ENCODE measurements around the gene ANKMY1. TPM values are rescaled to one million over a fixed set of nuclear protein-coding genes. Genes with fewer than 3 reads are reported as not detected.

Gene ANKMY1
- polyA plus RNA-seq, 3 donors, result 2.1 to 22.9 (median 2.9) TPM

DNA sequence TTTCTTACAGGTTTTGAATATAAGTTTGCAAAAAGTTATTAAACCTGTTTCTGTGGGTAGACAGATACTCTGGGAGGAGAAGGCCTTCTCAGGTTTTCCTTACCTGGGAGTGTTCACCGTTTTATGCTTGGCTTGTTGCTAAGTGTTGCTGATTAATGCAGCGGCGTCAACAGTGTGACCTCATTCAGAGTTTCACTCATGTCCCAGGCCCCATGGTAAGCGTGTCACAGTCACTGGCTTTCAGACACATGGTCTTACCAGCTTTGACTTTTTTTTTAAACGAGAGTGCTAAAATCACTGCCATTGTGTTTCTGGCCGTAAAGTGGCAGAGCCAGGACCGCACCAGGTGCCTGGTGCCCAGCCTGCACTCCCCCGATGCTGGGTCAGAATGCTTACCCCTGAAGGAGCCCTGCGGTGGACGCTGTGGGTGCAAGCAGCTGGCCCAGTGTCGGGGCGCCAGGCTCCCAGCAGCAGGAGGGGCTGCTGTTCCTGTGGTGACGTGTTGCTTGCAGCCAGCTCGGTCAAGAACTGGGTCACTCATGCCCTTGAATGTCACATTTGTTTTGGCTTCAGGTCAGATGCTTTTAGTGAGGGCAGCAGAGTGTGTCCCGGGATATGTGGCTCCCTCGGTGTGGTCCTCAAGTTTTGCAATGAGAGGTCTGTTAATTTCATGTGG lies 32.2 kb upstream of the ANKMY1 start:
- intact Hi-C loops (cut with micrococcal nuclease), result loop anchor here (5.0 to 10.0 kb wide), 3 partner anchors 32 to 565 kb away; partner anchors contain the start of gene NDUFA10 (in 1 of the 2)
- Mint-ChIP-seq H3K9me3 (no peaks in the 10 kb centered on the region), H3K4me3 (no peak overlapping the region), H3K36me3 (peaks cover 41 to 59% of the 10 kb centered on the region in 2 donors), H3K4me1 (peaks cover 31% of the 10 kb centered on the region), H3K27ac (peak overlapping the region in 1 of 7 donors; percentile 10), H3K27me3 (ENCODE audit: low read depth in 3 of 3) (peaks cover 0 to 2% (median 0%) of the 10 kb centered on the region in 3 donors)
- peaks cover 75% of the 10 kb centered on the region for H3K79me2 ChIP-seq (ENCODE audit: insufficient read depth, low read length)
- H3K36me3 ChIP-seq (replicated peaks in 1 of 2; ENCODE audit: control insufficient read depth in 1 of 2, insufficient read depth in 2 of 2, low read length in 2 of 2), result peaks cover 40 to 61% of the 10 kb centered on the region in 2 donors
- H3K9ac ChIP-seq (ENCODE audit: insufficient read depth, low read length, poor library complexity, severe bottlenecking), result no peak overlapping the region
- DNase-seq, result no peak
- no peak overlapping the region for H3K4me3 ChIP-seq (replicated peaks in 1 of 3; ENCODE audit: low read depth in 2 of 3, low read length in 3 of 3)
- no peaks in the 10 kb centered on the region for H3K27me3 ChIP-seq (ENCODE audit: control insufficient read depth in 2 of 2, insufficient read depth in 2 of 2, low read length in 2 of 2)
- H4K20me1 ChIP-seq (ENCODE audit: insufficient read depth, low read length), result peaks cover 63% of the 10 kb centered on the region
- H3K4me1 ChIP-seq (ENCODE audit: control insufficient read depth in 1 of 2, insufficient read depth in 2 of 2, low read length in 2 of 2), result peaks cover 26 to 31% of the 10 kb centered on the region in 2 donors
- H3K9me3 ChIP-seq (replicated peaks in 1 of 2; ENCODE audit: control insufficient read depth in 1 of 2, insufficient read depth in 1 of 2, low read length in 2 of 2), result no peaks in the 10 kb centered on the region
- no peak overlapping the region for H2AFZ ChIP-seq (ENCODE audit: insufficient read depth, low read depth, low read length, poor library complexity, severe bottlenecking)
- TF ChIP-seq, protein P1, sequence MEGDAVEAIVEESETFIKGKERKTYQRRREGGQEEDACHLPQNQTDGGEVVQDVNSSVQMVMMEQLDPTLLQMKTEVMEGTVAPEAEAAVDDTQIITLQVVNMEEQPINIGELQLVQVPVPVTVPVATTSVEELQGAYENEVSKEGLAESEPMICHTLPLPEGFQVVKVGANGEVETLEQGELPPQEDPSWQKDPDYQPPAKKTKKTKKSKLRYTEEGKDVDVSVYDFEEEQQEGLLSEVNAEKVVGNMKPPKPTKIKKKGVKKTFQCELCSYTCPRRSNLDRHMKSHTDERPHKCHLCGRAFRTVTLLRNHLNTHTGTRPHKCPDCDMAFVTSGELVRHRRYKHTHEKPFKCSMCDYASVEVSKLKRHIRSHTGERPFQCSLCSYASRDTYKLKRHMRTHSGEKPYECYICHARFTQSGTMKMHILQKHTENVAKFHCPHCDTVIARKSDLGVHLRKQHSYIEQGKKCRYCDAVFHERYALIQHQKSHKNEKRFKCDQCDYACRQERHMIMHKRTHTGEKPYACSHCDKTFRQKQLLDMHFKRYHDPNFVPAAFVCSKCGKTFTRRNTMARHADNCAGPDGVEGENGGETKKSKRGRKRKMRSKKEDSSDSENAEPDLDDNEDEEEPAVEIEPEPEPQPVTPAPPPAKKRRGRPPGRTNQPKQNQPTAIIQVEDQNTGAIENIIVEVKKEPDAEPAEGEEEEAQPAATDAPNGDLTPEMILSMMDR (IDR thresholded peaks at IDR 0.05), result no peak
- H3K4me2 ChIP-seq (replicated peaks; ENCODE audit: extremely low read depth, low read length, poor library complexity, severe bottlenecking), result no peak overlapping the region
- WGBS (ENCODE audit: insufficient coverage), result 95% methylated on average over 16 of the region's 16 CpGs
- no peak overlapping the region for H3K27ac ChIP-seq (ENCODE audit: low read depth in 1 of 2, low read length in 2 of 2)

DNA sequence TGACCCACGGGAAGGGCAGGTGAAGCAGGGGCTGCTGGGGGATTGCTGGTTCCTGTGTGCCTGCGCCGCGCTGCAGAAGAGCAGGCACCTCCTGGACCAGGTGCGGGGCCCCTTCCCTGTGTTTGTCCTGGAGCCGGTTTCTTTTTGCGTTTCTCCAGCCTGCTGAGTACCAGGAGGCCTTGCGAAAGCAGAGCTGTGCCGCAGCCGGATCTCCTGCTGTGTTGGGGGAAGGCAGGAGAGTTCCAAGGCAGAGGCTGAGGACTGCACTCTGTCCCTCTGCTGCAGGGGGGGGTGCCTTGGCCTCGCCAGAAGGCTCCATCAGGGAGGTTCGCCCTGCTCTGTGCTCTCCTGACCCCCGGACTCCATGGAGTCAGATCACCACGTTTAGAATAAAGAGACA lies 31.6 kb upstream of the ANKMY1 start:
- no peak overlapping the region for H3K4me3 Mint-ChIP-seq
- H2AFZ ChIP-seq (ENCODE audit: insufficient read depth, low read depth, low read length, poor library complexity, severe bottlenecking), result no peak overlapping the region
- TF ChIP-seq, protein P1 (IDR thresholded peaks at IDR 0.05), result no peak
- no peak for DNase-seq
- H3K4me2 ChIP-seq (replicated peaks; ENCODE audit: extremely low read depth, low read length, poor library complexity, severe bottlenecking), result no peak overlapping the region
- H4K20me1 ChIP-seq (ENCODE audit: insufficient read depth, low read length), result peaks cover 59% of the 10 kb centered on the region
- 96% methylated on average over 12 of the region's 14 CpGs for WGBS (ENCODE audit: insufficient coverage)
- peaks cover 0 to 2% (median under 1%) of the 10 kb centered on the region in 3 donors for H3K27me3 Mint-ChIP-seq (ENCODE audit: low read depth in 3 of 3)
- no peaks in the 10 kb centered on the region for H3K27me3 ChIP-seq (ENCODE audit: control insufficient read depth in 2 of 2, insufficient read depth in 2 of 2, low read length in 2 of 2)
- no peak overlapping the region for H3K4me3 ChIP-seq (replicated peaks in 1 of 3; ENCODE audit: low read depth in 2 of 3, low read length in 3 of 3)
- H3K9ac ChIP-seq (ENCODE audit: insufficient read depth, low read length, poor library complexity, severe bottlenecking), result no peak overlapping the region
- H3K4me1 Mint-ChIP-seq, result peaks cover 38% of the 10 kb centered on the region
- peaks cover 80% of the 10 kb centered on the region for H3K79me2 ChIP-seq (ENCODE audit: insufficient read depth, low read length)
- no peaks in the 10 kb centered on the region for H3K9me3 ChIP-seq (replicated peaks in 1 of 2; ENCODE audit: control insufficient read depth in 1 of 2, insufficient read depth in 1 of 2, low read length in 2 of 2)
- peaks cover 37 to 55% of the 10 kb centered on the region in 2 donors for H3K36me3 ChIP-seq (replicated peaks in 1 of 2; ENCODE audit: control insufficient read depth in 1 of 2, insufficient read depth in 2 of 2, low read length in 2 of 2)
- H3K4me1 ChIP-seq (ENCODE audit: control insufficient read depth in 1 of 2, insufficient read depth in 2 of 2, low read length in 2 of 2), result peaks cover 32 to 37% of the 10 kb centered on the region in 2 donors
- H3K9me3 Mint-ChIP-seq, result peaks cover 0 to 1% (median 0%) of the 10 kb centered on the region in 7 donors
- H3K36me3 Mint-ChIP-seq, result peaks cover 40 to 55% of the 10 kb centered on the region in 2 donors
- peak overlapping the region in 1 of 7 donors; percentile 10 for H3K27ac Mint-ChIP-seq
- H3K27ac ChIP-seq (ENCODE audit: low read depth in 1 of 2, low read length in 2 of 2), result no peak overlapping the region
- intact Hi-C loops (cut with micrococcal nuclease), result loop anchor here (5.0 to 10.0 kb wide), 3 partner anchors 33 to 565 kb away; partner anchors contain the start of gene NDUFA10 (in 1 of the 2)

All from CD14-positive monocyte (primary cell).